ENCODE results near the gene YTHDF1.

Gene YTHDF1

GRCh38 chr20:63183422-63184146, 32.3 kb downstream of the YTHDF1 start:
- DNase-seq: peak; percentile 63

GRCh38 chr20:63182946-63183415, 33.0 kb downstream of the YTHDF1 start:
- no peak for DNase-seq

- no peak for DNase-seq
Observed at GRCh38 chr20:63182425-63182824, 33.5 kb downstream of the YTHDF1 start.

GRCh38 chr20:63181226-63181625, 34.7 kb downstream of the YTHDF1 start:
- no peak for DNase-seq

DNA sequence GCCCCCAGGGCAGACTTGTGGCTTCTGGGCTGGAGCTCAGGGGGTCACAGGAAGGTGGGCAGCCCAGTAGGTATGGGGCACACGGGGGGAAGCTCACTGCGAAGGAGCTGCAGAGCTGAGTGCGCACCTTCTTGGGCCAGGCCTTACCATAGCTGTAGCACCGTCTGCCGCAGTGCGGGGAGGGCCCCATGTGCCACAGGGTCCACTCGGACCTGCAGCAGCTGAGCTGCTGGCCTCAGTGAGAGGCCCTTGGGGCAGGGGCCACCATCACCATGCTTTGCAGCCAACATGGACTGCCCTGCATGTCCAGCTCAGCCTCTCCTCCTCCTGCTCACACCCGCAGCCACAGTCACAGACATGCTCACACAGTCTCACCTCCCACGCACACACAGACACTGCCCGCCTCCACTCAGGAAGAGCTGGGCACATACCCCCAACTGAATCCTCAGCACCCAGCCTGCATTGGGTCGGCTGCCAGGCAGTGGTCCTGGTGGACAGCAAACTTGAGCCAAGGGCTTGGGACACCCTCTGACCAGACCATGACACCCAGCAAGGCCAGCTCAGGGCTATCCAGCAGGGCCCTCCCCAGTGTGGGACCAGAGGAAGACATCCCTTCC, 35.3 kb downstream of the YTHDF1 start:
- no peak for DNase-seq

GRCh38 chr20:63179687-63180568, 36.0 kb downstream of the YTHDF1 start:
- no peak for DNase-seq

DNA sequence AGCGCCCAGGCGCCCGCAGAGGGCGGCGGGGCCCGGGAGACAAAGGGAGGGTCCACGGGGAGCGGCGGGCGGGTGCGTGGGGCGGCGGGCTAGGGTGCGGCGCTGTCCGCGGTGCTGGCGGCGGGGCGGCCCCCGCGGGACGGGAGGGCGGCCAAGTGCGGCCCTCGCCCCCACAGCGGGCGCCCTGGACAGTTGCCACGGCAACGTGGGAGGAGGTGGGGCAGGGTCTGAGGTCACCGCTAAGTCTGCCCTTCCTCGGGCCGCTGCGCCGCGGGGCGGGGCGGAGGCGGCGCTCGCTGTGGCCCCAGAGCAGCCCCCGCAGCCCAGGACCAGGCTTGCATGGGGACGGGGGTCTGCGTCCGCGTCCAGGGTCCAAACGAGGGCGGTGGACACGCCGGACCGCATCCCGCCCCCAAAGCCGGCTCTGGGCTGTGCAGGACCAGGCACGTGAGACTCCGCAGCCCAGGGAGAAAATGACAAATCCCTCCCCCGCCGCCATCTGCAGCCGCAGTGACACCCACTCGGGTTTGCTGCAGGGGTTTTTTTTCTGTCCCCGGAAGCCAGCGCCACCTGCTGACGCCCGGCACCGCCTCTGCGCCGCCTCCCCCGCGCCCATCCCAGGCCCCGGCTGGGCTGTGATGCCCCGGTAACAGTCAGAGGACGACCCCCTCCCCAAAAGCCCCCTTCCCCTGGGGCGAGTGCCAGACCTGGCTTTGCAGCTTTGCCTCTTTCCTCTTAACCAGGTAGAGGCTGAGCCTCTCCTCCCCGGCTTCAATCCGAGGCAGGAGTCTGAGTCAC, 36.8 kb downstream of the YTHDF1 start:
- peak; percentile 75 for DNase-seq

GRCh38 chr20:63178446-63178820, 37.5 kb downstream of the YTHDF1 start:
- no peak for DNase-seq

GRCh38 chr20:63177785-63178445, 38.0 kb downstream of the YTHDF1 start:
- no peak for DNase-seq

DNA sequence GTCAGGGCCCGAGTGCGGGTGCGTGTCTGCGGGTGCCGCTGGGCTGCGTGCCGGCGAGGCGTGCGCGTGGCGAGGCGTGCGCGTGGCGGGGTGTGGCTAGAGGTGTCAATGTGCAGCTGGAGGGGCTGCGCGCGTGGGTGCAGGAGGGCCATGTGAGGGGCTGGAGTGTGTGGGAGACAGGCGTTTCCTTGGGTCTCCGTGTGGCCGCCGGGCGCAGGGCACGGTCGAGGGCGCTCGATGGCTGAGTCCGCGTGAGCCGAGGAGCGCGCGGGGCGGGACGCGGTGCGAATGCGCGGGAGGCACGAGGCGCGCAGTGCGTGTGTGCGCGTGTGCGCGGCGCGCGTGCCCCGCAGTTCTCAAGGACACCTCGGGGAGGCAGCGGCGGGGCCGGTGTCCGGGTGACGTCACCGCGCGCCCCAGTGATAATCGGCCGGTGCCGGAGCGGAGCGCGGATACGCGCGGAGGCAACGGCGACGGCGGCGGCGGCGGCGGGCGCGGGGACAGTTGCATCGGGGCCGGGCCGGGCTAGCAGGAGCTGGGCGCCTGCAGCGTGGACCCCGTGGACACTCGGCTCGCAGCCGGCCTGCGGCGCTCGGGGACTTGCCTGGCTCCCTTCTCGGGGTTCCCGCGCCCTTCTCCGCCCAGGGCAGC, 38.7 kb downstream of the YTHDF1 start:
- DNase-seq: no peak

GRCh38 chr20:63176427-63177133, 39.4 kb downstream of the YTHDF1 start:
- DNase-seq: no peak

DNA sequence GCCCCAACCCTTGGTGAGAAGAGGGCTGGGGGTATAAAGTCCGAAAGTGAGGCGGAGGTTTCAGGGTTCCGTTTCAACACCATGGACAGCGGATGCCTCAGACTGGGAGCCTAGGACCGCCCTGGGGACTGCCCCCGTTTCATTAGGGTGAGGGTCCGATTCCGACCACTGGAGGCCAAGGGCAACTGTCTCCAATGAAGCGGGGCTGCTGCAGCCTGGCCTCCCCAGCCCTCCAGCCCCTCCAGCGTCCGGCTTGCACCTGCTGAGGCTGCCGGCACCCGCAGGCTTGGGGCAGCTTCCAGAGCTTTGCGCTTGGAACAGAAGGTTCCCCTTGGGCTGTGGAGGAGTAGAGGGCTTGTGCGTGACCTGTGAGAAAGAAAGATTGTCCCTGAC, 39.9 kb downstream of the YTHDF1 start:
- no peak for DNase-seq

DNA sequence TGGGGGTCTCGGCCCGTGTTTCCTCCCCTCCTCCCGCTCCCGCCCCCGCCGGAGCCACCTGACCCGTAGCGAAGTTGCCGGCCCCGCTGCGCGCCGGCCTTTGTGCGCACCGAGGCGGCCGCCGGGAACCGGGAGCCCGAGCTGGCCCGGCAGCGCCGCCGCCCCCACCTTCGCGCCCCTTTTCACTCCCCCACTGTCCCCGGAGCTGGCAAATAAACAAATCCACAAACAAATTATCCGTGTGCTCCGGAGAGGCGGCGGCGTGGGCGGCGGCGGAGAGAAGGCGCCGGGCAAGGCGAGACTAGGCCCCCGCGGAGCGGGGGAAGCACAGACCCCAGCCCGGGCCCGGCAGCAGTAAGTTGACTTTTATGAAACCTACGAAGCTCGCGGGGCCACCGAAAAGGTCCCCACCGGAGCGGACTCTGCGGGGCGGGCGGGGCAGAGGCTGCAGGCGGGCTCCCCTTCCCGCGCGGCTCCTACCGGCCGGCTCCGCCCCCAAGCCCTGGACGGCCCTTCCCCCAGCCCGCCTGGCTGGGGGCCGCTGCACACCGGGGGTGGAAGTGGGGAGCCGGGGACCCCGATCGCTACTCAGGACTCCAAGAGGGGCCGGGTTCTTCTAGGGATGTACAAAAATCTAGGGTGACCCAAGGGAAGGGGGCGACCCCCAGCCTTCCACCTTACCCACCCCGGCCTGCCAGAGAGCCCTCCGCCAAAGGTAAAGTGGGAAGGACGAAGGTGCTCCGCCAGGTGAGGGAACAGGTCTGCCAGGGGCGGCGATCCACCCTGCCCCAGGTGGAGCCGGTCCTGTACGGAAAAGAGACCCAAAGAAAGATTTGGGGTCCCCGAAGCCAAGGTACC, 40.7 kb downstream of the YTHDF1 start:
- no peak for DNase-seq

- no peak for DNase-seq
Observed at GRCh38 chr20:63174309-63175037, 41.5 kb downstream of the YTHDF1 start.

DNA sequence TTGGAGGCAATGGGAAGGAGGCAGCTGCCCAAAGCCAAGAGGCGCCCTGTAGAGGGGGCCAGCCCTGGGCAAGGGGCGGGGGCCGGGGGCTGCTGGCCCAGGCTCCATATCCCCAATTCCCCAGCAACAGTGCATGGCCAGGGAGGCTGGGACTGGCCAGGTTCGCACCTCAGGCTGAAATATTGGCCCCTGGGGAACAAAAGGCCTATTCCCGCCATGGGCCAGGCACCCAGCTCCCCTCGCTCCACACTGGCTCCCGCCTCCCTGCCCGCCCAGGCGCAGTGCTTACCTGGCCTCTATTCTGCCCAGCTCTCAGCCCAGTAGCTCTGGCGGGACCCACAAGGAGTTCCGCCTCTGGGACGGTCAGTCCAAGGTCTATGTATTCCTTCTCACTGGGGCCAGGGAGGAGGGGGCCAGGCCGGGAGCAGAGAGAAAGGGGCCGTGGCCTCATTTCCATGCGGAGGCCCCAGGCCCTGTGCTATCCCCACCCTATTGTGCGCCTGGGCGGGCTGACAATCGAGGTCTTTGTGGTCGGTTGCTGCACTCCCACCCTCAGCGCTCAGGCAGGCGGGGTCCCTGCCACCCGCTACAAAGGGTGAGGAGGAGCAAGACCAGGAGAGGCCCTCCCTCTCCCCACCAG, 42.3 kb downstream of the YTHDF1 start:
- no peak for DNase-seq

DNA sequence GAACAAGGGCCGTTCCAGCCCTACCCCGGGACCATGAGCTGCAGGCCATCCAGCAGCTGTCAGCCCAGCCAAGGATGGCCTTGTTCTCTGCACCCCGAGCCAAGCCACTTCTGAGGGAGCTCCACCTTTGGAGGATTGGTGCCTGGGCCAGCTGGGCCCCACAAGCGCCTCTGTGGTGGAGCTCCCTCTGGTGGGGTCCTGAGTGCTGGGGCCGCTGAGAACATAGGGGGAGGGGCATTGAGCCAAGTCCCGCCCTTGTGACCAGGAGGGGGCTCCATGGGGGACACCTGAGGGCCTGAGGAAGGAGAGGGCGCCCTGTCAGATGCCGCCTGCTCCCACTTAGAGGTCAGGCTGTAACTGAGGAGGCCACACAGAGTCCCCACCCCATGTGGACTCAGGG, 43.2 kb downstream of the YTHDF1 start:
- DNase-seq: no peak

GRCh38 chr20:63171991-63172390, 43.9 kb downstream of the YTHDF1 start:
- no peak for DNase-seq

DNA sequence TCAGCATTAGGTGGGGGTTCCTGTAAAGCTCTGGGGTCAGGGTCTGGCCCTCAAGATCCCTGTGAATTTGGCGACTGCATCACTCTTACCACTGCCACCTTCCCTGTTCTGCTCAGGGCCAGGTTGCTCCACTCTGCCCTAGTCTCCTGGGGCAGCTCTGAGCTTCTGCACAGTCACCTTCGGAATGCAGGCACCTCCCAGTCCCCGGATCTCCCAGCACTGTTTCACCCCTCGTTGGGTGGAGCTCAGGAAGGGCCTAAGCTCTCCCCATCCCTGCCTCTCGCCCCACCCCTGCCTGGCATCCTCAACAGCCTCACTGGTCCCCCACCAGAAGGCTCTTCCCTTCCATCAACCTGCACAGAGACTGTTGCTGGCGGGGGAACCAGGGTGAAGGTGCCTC, 46.2 kb downstream of the YTHDF1 start:
- no peak for DNase-seq

GRCh38 chr20:63168861-63169260, 47.1 kb downstream of the YTHDF1 start:
- DNase-seq: no peak
